ENCODE data around the gene MYCN. TPM values are rescaled to one million over a fixed set of nuclear protein-coding genes. Genes with fewer than 3 reads are reported as not detected.

Gene MYCN
- total RNA-seq, 1 donor from 2014 or later = 2.2 TPM

GRCh38 chr2:15931319-15931890 lies 8.9 kb upstream of the MYCN start:
- DNase-seq (ENCODE audit: low spot score) = no peak

DNA sequence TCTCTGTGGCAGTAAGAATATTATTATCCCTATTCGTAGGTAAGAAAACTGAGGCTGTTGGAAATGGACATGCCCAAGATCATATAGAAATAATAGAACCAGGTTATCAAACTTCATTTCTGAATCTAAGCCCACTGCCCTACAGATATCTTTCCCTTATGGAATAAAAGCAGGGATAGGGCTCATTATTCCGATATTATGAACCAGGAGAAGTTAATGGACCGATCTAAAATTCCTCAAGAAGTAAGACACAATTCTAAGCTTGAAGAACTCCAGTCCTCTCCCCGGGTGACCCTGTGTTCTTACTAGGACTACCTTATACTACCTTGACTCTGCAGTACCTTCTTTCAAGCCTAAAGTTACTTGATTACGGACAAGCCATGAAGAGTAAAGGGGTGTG lies 8.4 kb upstream of the MYCN start:
- no peak for DNase-seq (ENCODE audit: low spot score)

DNA sequence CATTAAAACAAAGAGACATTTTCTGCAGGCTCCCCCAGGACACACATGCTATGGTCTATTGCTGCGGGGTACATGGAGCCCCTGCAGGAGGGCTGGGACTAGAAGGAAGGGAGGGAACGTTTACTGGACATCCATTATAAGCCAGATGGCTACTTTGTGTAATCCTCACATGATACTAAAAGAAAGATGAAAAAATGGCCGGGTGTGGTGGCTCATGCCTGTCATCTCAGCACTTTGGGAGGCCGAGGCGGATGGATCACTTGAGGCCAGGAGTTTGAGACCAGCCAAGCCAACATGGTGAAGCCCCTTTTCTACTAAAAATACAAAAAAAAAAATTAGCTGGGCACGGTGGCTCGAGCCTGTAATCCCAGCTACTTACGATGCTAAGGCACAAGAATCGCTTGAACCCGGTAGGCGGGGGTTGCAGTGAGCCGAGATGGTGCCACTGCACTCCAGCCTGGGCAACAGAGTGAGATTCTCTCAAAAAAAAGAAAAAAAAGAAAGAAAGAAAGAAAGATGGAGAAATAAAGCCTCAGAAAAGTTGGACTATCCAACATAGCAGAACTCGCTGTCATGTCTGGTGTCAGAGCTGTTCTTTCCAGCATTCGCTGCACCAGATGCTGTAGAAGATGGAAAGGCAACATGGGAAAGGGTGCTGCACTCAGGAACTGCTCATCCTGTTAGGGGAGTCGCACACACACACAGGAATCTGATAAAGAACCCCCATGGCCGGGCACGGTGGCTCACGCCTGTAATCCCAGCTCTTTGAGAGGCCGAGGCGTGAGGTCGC lies 7.8 kb upstream of the MYCN start:
- DNase-seq (ENCODE audit: low spot score) = no peak

DNA sequence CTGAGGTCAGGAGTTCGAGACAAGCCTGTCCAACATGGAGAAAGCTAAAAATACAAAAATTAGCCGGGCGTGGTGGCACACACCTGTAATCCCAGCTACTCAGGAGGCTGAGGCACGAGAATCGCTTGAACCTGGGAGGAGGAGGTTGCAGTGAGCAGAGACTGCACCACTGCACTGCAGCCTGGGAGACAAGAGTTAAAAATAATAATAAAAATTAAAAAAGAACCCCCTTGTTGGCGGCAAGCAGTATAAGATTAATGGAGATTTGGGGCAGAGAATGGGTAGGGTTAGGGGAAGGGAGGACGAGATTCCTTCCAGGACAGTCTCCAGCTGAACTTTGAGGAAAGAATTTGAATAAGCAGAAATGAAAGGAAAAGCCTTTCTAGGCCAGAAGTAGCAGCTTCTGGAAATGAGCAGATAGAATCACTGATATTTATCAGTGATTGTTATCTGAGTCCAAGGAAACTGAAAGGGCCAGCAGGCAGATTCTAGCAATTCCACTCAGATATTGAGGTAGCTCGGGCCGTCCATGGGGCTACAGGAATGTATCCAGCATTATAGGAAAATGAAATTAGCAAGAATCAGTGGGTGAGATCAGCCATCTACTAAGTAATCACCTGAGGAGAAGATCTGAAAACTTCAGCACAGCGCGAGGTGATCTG lies 7.0 kb upstream of the MYCN start:
- no peak for DNase-seq (ENCODE audit: low spot score)

DNA sequence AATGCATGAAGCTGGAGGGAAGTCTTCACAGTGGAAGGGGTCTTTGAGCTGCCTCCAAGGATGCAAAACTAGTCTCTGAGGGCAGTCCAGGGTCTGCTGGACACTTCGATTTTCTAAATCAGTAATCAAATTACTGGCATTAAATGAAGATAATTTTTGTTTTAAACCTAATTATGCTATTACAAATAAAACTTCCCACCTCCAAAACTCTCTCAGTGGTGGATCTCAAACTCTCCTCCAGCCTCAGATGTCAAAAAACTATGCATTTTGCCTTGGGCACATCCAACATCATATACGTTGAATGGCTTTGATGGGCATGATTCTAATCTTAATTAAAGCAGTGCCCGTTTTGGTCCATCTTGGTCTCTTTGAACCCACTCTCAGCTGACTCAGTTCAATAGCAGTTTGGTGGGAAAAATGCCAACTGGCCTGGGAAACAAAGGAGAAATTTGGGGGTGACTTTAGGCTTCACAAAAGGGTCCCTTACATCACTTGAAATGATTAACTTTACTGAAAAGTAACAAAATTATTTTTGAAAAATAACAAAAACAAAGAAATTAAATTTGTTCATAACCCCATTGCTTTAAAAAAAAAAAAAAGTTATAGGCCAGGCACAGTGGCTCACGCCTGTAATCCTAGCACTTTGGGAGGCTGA lies 5.9 kb upstream of the MYCN start:
- DNase-seq (ENCODE audit: low spot score) = no peak

DNA sequence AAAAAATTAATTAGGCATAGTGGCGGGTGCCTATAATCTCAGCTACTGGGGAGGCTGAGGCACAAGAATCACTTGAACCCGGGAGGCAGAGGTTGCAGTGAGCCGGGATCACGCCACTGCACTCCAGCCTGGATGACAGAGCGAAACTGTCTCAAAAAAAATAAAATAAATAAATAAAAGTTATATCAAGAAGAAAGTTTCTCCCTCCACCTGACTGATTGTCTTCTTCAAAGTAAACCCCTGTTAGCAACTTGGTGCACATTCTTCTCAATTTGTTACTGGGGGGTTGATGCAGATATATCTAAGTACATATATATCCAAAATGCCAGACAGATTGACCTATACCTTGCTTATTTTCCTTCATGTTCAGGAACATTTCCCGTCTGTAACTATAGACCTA lies 5.2 kb upstream of the MYCN start:
- DNase-seq (ENCODE audit: low spot score) = no peak

GRCh38 chr2:15935675-15936074 lies 4.7 kb upstream of the MYCN start:
- no peak for DNase-seq (ENCODE audit: low spot score)

DNA sequence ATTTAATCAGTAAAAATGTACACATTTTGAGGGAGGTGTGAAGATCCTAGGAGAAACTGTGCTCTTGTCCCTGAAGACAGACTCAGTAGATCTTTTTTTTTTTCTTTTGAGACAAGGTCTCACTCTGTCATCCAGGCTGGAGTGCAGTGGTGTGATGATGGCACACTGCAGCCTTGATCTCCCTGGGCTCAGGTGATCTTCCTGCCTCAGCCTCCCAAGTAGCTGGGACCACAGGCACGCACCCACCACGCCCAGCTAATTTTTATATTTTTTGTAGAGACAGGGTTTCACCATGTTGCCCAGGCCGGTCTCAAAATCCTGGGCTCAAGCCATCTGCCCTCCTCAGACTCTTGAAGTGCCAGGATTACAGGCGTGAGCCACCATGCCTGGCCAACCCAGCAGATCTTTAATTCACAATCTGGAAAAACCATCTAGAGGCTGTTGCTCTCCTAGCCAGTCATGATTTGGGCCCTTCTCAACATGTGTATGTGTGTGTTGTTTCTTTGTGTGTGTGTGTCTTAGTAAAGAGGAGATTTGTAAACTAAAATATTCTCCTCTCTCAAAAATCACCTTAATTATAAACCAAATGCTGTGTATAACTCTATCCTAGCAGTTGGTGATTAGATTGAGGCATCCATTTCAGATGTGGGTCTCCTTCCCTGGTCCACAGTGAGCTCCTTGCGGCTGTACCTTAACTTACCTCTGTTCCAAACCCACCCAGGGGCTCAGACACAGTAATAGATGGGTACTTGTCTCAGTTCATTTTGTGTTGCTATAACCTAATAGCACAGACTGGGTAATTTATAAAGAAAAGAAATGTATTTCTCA lies 3.9 kb upstream of the MYCN start:
- no peak for DNase-seq (ENCODE audit: low spot score)

DNA sequence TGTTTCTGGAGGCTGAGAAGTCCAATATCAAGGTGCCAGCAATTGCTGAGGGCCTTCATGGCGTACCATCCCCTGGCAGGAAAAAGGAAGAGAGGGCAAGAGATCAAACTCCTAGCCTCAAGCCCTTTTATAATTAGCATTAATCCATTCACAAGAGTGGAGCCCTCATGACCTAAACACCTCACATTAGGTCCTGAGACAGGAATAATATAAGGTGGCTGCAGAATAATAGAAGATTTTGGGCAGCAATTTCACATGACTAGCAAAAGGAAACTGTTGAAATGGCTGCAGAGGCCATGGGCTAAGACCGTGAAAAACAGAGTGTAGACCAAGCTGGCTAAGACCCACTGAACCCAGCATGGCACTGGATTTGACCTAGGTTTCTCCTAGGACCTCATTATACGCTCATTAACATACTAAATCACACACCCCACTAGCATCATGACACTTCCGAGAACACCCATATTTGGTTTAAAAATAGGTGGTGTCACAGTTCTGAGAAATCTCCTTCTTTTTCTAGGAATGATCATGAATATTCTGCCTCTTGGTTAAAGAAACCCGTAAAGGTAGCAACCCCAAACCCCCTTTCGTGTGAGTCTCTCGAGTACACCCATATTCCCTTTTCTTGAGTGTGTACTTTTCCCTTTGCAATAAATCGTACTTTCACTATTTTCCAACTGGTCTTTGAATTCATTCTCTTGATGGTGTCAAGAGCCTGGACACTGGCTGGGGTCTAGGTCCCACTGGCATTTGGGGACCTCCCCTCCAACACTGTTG lies 3.1 kb upstream of the MYCN start:
- DNase-seq (ENCODE audit: low spot score) = no peak

DNA sequence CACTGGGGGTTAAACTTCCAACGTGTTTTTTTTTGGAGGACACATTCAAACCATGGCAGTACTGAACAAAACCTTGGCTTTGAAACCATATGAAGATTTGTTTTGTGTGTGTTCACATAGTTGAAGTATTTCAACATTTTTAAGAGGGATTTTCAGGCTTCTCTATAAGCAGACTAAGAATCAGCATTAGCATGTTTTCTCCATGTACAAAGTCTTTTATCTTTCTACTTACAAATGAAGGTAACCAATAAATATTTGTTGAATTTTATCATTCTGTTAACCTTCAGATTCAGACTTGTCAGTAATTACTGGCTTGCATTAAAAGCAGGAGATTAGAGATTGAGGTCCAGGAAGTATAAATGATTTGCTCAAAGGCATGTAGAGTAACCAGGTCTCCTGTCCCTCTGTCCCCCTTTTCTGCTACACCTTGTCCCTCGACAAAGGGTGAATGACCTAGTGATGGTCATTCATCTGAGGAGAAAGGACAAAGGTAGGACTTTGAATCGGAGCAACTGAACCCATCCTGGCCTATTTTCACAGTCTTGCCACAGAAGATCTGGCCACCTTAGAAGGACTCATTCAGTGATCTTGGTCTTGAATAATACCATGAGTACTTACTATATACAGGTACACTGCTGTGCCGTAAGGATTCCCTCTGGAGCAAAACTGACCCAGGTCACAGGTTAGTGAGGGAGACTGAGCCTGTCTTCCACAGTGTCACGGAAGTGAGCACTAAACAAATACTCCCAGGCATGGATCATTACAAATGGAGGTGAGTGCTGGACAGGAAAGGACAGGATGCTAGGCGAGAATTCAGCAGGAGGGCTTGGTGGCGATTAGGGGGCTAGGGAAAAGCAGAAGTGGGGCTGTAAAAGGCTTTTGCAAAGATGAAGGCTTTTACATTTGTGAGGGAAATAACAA lies 2.2 kb upstream of the MYCN start:
- DNase-seq (ENCODE audit: low spot score) = no peak

GRCh38 chr2:15938803-15939555 lies 1.4 kb upstream of the MYCN start:
- DNase-seq (ENCODE audit: low spot score) = no peak

DNA sequence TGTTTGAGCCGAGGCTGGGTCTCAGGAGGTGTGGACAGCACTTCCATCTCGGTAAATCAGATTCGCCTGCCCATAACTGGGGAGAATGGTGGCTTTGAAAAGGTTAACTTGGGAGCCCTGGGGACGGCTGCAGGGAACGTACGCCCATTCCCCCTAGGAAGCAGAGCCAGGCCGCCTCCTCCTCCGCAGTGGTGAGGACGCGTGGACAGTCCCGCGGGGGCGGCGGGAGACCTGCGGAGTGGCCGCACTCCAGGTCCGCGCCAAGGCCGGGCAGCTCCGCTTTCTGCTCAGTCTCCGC lies 845 bp upstream of the MYCN start:
- DNase-seq (ENCODE audit: low spot score) = no peak

DNA sequence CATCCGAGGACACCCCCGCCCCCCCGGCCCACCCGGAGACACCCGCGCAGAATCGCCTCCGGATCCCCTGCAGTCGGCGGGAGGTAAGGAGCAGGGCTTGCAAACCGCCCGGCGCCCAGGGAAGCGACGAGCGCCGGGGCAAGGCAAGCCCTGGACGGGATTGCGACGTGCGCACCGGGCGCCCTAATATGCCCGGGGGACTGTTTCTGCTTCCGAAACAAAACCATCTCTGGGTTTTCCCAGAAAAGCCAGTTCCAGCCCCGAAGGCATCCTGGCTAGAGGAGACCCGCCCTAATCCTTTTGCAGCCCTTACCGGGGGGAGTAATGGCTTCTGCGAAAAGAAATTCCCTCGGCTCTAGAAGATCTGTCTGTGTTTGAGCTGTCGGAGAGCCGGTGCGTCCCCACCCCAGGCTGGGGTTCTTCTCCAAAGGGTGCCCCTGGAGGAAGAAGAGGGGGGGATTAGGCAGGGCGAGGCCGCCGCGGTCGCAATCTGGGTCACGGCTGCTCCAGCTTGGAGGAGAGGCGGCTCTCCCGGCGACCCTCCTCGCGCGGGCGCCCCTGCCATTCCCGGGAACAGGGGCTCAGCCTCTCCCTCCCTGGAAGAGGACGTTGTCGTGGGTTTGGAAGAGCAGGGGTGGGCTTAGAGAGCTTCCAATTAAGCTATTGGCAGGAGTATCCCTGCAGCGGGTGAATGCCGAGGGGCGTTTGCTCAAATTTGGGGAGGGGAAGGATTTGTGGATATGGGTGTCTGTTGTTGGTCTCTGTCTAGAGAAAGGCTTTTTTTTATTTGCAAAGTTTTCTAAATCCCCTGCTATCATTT lies 521 bp downstream of the MYCN start:
- no peak for DNase-seq (ENCODE audit: low spot score)

GRCh38 chr2:15941481-15941850 lies 1.1 kb downstream of the MYCN start:
- DNase-seq (ENCODE audit: low spot score) = no peak

- no peak for DNase-seq (ENCODE audit: low spot score)
Observed at GRCh38 chr2:15941871-15942710, 1.7 kb downstream of the MYCN start.

DNA sequence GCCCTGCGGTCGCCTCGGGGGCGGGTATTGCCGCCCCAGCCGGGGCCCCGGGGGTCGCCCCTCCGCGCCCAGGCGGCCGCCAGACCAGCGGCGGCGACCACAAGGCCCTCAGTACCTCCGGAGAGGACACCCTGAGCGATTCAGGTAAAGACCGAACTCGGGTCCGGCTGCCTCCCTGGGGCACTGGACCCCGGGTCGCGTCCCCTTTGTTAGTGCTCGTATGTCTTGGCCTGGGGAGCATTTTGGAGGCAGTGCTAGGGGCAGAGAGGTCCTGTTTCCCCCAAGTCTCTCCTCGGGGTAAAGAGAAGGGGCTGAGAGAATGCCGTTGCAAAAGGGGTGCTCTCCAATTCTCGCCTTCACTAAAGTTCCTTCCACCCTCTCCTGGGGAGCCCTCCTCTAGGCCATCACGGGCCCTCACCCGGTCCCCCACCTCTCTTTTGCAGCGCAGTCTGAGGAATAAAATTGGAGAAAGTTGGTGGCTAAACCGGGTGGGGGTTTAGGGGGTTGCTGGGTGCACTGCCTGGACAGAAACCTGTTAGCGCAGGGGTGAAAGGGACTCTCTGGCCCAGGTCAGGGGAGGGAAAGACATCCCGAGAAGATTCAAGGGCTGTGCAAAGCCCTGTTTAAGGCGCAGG lies 2.5 kb downstream of the MYCN start:
- DNase-seq (ENCODE audit: low spot score) = no peak
